Progenitor cell of endocrine pancreas (in vitro differentiated cells): Measurements from ENCODE around the gene PAH. TPM values are rescaled to one million over a fixed set of nuclear protein-coding genes. Genes with fewer than 3 reads are reported as not detected.

Source experiments
- DNase-seq: peaks from one replicate; pipeline ENCODE4 v3.0.0; 2021; ENCODE audit warnings: low spot score; ENCODE audit not compliant: unreplicated experiment
- H3K27ac Mint-ChIP-seq: 2 replicates; pipeline ENCODE4 v1.8.0; 2021; ENCODE audit warnings: mild to moderate bottlenecking, moderate library complexity, mixed read lengths
- H3K27me3 Mint-ChIP-seq: 2 replicates; pipeline ENCODE4 v1.8.0; 2021; ENCODE audit warnings: mixed read lengths
- H3K36me3 Mint-ChIP-seq: 2 replicates; pipeline ENCODE4 v1.8.0; 2022; ENCODE audit warnings: mixed read lengths; ENCODE audit not compliant: insufficient read depth
- H3K4me1 Mint-ChIP-seq: 2 replicates; pipeline ENCODE4 v1.8.0; 2021; ENCODE audit warnings: low read depth, mixed read lengths
- H3K4me3 Mint-ChIP-seq: 2 replicates; pipeline ENCODE4 v1.8.0; 2021; ENCODE audit warnings: low read depth, mild to moderate bottlenecking, moderate library complexity, mixed read lengths
- H3K9me3 Mint-ChIP-seq: 2 replicates; pipeline ENCODE4 v1.8.0; 2021; ENCODE audit warnings: low read depth, mixed read lengths
- total RNA-seq: library from RNA; stranded (reverse); gene quantifications from 2 replicates; pipeline ENCODE4 v1.2.1, GENCODE V29; 2021
- TF ChIP-seq, protein P1 (sequence below): fragments of 200-600 bp; sonication (generic); IDR thresholded peaks from one replicate; pipeline ENCODE4 v1.5.0; 2021; ENCODE audit warnings: antibody characterized with exemption, mild to moderate bottlenecking; ENCODE audit not compliant: unreplicated experiment

PAH gene
- total RNA-seq, 1 donor from 2014 or later = 15.8 TPM

- Mint-ChIP-seq H3K36me3 (no peaks in the 10 kb centered on the region), H3K4me3 (no peak overlapping the region), H3K27ac (no peak overlapping the region), H3K27me3 (peaks cover 16% of the 10 kb centered on the region), H3K4me1 (peaks cover 2% of the 10 kb centered on the region), H3K9me3 (no peaks in the 10 kb centered on the region)
- TF ChIP-seq, protein P1, sequence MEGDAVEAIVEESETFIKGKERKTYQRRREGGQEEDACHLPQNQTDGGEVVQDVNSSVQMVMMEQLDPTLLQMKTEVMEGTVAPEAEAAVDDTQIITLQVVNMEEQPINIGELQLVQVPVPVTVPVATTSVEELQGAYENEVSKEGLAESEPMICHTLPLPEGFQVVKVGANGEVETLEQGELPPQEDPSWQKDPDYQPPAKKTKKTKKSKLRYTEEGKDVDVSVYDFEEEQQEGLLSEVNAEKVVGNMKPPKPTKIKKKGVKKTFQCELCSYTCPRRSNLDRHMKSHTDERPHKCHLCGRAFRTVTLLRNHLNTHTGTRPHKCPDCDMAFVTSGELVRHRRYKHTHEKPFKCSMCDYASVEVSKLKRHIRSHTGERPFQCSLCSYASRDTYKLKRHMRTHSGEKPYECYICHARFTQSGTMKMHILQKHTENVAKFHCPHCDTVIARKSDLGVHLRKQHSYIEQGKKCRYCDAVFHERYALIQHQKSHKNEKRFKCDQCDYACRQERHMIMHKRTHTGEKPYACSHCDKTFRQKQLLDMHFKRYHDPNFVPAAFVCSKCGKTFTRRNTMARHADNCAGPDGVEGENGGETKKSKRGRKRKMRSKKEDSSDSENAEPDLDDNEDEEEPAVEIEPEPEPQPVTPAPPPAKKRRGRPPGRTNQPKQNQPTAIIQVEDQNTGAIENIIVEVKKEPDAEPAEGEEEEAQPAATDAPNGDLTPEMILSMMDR = no peak
- no peak for DNase-seq
Observed at GRCh38 chr12:102871014-102871413, 46.0 kb downstream of the PAH start.

GRCh38 chr12:102869571-102869970 lies 47.5 kb downstream of the PAH start:
- no peaks in the 10 kb centered on the region for H3K36me3 Mint-ChIP-seq
- no peak for DNase-seq
- H3K27ac Mint-ChIP-seq = no peak overlapping the region
- H3K9me3 Mint-ChIP-seq = no peaks in the 10 kb centered on the region
- H3K4me3 Mint-ChIP-seq = no peak overlapping the region
- peaks cover 8% of the 10 kb centered on the region for H3K27me3 Mint-ChIP-seq
- H3K4me1 Mint-ChIP-seq = peaks cover 2% of the 10 kb centered on the region
- TF ChIP-seq, protein P1 = no peak

DNA sequence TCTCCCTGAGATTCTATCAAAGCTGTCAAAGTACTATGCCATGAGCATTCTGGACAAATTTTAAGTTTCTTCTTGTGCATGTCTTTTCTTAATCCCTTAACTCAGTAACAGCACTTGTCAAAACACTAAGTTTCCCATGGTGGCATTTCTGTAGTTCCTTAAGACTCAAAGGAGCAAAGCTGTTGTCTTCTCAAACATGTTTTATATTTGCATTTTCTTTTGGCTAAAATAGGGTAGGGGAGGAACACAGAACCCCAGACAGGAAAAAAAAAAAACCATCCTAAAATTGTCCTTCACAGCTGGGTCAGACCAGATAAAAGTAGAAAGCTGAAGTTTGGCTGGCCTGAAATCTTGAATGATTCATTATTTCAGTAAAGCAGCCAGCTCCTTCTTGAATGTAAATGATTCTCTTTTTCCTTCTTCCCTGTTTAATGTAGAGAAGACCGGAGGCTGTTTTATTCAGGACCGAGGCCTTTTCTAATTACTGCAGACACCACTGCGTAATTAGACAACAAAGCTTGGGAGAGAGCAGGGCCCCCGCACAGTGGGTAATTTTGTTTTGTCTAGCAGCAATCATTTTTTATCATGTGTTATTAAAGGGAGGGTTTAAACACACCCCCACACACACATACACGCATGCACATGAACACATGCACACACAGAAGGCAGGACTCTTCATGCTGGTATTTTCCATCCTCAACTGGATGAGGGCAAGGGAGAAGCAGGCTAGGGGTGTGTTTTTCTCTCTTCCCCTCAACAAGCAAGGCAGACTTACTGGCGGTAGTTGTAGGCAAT lies 51.0 kb downstream of the PAH start:
- H3K9me3 Mint-ChIP-seq = peaks cover 3% of the 10 kb centered on the region
- TF ChIP-seq, protein P1 = no peak
- H3K4me1 Mint-ChIP-seq = no peaks in the 10 kb centered on the region
- DNase-seq = no peak
- H3K27me3 Mint-ChIP-seq = peaks cover 3% of the 10 kb centered on the region
- H3K4me3 Mint-ChIP-seq = no peak overlapping the region
- no peak overlapping the region for H3K27ac Mint-ChIP-seq
- H3K36me3 Mint-ChIP-seq = no peaks in the 10 kb centered on the region

GRCh38 chr12:102862486-102862885 lies 54.6 kb downstream of the PAH start:
- Mint-ChIP-seq H3K27me3 (peaks cover 8% of the 10 kb centered on the region), H3K36me3 (peaks cover 3% of the 10 kb centered on the region), H3K27ac (no peak overlapping the region), H3K9me3 (peaks cover 6% of the 10 kb centered on the region), H3K4me1 (peaks cover 2% of the 10 kb centered on the region), H3K4me3 (no peak overlapping the region)
- no peak for DNase-seq
- TF ChIP-seq, protein P1 = no peak

DNA sequence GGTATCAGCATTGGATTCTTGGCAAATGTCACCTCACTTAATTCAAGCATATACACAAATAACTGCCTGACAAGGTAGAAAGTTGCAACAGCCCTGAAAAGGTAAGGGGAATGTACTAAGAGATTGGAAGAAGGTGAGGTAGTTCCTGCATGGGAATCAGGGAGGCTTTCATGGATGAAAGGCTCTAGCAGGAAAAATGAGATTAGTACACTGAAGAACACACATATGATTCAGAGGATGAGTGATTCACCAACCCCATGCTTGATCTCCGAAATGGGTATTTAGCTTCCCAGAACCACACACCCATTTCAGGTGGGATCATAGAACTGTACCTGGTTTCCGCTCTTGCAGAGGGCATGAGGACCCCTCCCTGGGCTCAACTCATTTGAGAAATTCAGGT lies 65.8 kb downstream of the PAH start:
- Mint-ChIP-seq H3K36me3 (no peaks in the 10 kb centered on the region), H3K9me3 (no peaks in the 10 kb centered on the region), H3K4me3 (no peak overlapping the region), H3K4me1 (no peaks in the 10 kb centered on the region), H3K27ac (no peak overlapping the region), H3K27me3 (peaks cover 12% of the 10 kb centered on the region)
- DNase-seq = no peak
- TF ChIP-seq, protein P1 = no peak
